ENCODE measurements around the gene KRT25.
"Not testable (repeated sequence)": the region's sequence is repeated elsewhere in the genome, so short reads cannot be mapped to it uniquely, and the experiment has no call there.

Gene KRT25

DNA sequence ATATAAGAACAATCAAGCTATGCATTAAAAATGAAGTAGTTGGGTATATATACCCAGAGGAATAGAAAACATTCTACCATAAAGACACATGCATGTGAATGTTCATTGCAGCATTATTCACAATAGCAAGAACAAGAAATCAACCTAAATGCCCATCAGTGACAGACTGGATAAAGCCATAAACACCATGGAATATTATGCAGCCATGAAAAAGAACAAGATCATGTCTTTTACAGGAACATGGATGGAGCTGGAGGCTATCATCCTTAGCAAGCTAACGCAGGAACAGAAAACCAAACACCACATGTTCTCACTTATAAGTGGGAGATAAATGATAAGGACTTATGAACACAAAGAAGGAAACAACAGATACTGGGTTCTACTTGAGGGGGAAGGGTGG, 6.5 kb downstream of the KRT25 start:
- not testable (repeated sequence) for H3K36me3 ChIP-seq (ENCODE audit: control insufficient read depth, insufficient read depth, low read length); H3K9ac ChIP-seq (ENCODE audit: low read length); H3K4me1 ChIP-seq (ENCODE audit: control insufficient read depth, insufficient read depth, low read length); H3K9me3 ChIP-seq (ENCODE audit: control insufficient read depth, low read length); H3K4me3 ChIP-seq (ENCODE audit: low read length)
- peaks cover 13% of the 10 kb centered on the region for H3K27me3 ChIP-seq (ENCODE audit: control insufficient read depth, insufficient read depth, low read length)

DNA sequence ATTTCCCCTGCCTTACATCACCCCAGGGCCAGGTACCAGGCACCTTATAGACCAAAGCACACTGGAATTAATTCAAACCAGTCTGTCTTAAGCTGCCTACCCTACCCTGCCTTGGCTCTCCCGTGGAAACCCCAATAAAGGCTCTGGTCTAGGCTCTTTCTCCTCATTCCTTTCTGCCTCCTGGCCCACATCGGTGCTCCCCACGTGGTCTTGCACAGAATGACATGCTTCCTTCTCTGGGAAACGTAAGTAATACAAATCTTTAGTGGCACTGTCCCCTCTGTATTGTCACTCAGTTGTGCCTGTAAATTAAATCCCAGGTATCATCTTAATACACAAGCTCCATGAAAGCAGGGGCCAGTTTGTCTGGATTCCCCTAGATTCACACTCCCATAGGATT, 16.6 kb downstream of the KRT25 start:
- Histone ChIP-seq H3K9me3 (ENCODE audit: control insufficient read depth, low read length) (no peaks in the 10 kb centered on the region), H3K4me3 (ENCODE audit: low read length) (no peak overlapping the region), H3K4me1 (ENCODE audit: control insufficient read depth, insufficient read depth, low read length) (no peaks in the 10 kb centered on the region), H3K9ac (ENCODE audit: low read length) (no peak overlapping the region), H3K36me3 (ENCODE audit: control insufficient read depth, insufficient read depth, low read length) (no peaks in the 10 kb centered on the region), H3K27me3 (ENCODE audit: control insufficient read depth, insufficient read depth, low read length) (peaks cover 7% of the 10 kb centered on the region)

- Histone ChIP-seq H3K4me3 (ENCODE audit: low read length) (no peak overlapping the region), H3K9me3 (ENCODE audit: control insufficient read depth, low read length) (no peaks in the 10 kb centered on the region), H3K4me1 (ENCODE audit: control insufficient read depth, insufficient read depth, low read length) (no peaks in the 10 kb centered on the region), H3K27me3 (ENCODE audit: control insufficient read depth, insufficient read depth, low read length) (peaks cover 4% of the 10 kb centered on the region), H3K36me3 (ENCODE audit: control insufficient read depth, insufficient read depth, low read length) (no peaks in the 10 kb centered on the region), H3K9ac (ENCODE audit: low read length) (no peak overlapping the region)
Observed at GRCh38 chr17:40735016-40735415, 20.1 kb downstream of the KRT25 start.

DNA sequence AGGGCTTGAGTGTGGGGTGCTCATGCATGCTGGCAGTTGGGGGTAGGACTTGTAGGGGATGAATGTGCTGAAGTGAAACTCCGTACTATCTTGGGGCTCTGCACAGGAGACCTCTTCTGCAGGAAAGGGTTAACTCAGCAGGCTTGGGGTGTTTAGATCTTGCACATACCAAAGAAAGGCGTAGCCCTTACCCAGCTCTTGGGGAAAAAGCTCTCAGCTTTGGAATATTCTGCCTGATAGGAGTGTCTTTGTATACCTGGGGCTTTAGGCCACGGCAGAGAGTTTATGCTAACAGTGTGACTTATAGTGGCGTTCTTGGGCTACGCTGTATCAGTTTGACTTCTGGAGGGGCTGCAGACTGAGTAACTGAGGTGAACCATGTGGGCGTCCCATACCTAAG, 21.1 kb downstream of the KRT25 start:
- H3K4me1 ChIP-seq (ENCODE audit: control insufficient read depth, insufficient read depth, low read length), result no peaks in the 10 kb centered on the region
- no peaks in the 10 kb centered on the region for H3K9me3 ChIP-seq (ENCODE audit: control insufficient read depth, low read length)
- no peaks in the 10 kb centered on the region for H3K36me3 ChIP-seq (ENCODE audit: control insufficient read depth, insufficient read depth, low read length)
- peaks cover 4% of the 10 kb centered on the region for H3K27me3 ChIP-seq (ENCODE audit: control insufficient read depth, insufficient read depth, low read length)
- H3K9ac ChIP-seq (ENCODE audit: low read length), result no peak overlapping the region
- H3K4me3 ChIP-seq (ENCODE audit: low read length), result no peak overlapping the region

DNA sequence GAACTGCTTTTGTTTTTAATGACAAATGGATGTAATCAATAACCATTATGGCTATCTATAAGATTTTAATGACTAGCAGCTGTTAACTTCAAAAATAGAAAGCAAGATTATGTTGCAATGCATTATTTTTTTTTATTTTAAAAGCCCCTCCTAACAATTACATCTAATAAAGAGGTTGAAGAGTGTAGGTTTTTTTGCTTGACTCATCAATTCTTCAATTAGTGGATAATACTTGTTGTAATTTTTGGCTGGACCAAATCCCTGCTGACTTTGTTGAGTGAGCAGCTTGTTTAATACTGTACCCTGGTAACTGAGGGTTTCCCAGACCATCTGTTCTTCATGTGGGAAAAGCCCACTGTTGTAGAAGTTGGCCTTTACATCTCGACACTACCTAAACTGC, 24.2 kb downstream of the KRT25 start:
- Histone ChIP-seq H3K27me3 (ENCODE audit: control insufficient read depth, insufficient read depth, low read length) (no peaks in the 10 kb centered on the region), H3K9me3 (ENCODE audit: control insufficient read depth, low read length) (no peaks in the 10 kb centered on the region), H3K4me3 (ENCODE audit: low read length) (no peak overlapping the region), H3K36me3 (ENCODE audit: control insufficient read depth, insufficient read depth, low read length) (no peaks in the 10 kb centered on the region), H3K9ac (ENCODE audit: low read length) (no peak overlapping the region), H3K4me1 (ENCODE audit: control insufficient read depth, insufficient read depth, low read length) (no peaks in the 10 kb centered on the region)

GRCh38 chr17:40727447-40728231, 27.5 kb downstream of the KRT25 start:
- Histone ChIP-seq H3K9ac (ENCODE audit: low read length) (no peak overlapping the region), H3K27me3 (ENCODE audit: control insufficient read depth, insufficient read depth, low read length) (peaks cover 5% of the 10 kb centered on the region), H3K9me3 (ENCODE audit: control insufficient read depth, low read length) (no peaks in the 10 kb centered on the region), H3K36me3 (ENCODE audit: control insufficient read depth, insufficient read depth, low read length) (no peaks in the 10 kb centered on the region), H3K4me3 (ENCODE audit: low read length) (no peak overlapping the region), H3K4me1 (ENCODE audit: control insufficient read depth, insufficient read depth, low read length) (no peaks in the 10 kb centered on the region)

DNA sequence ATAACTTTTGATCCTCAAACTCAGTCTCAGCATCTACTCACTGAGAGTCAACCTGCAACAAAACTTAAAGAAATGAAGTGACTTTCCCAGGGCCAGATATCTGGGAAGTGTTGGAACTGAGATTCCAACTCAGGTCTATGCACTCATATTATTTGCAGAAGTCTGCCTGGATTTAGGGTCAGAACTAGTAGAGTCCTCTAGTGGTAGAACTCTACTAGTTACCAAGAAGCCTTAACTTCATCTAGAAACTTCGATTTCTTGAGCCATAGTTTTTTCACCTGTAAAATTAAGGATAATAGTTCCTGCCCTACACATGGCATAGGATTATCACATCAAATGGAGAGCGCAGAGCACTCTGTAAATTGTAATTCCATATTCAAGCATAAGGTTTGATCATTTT, 28.2 kb downstream of the KRT25 start:
- Histone ChIP-seq H3K27me3 (ENCODE audit: control insufficient read depth, insufficient read depth, low read length) (peaks cover 5% of the 10 kb centered on the region), H3K4me3 (ENCODE audit: low read length) (no peak overlapping the region), H3K36me3 (ENCODE audit: control insufficient read depth, insufficient read depth, low read length) (no peaks in the 10 kb centered on the region), H3K9ac (ENCODE audit: low read length) (no peak overlapping the region), H3K4me1 (ENCODE audit: control insufficient read depth, insufficient read depth, low read length) (no peaks in the 10 kb centered on the region), H3K9me3 (ENCODE audit: control insufficient read depth, low read length) (no peaks in the 10 kb centered on the region)

GRCh38 chr17:40724656-40725055, 30.5 kb downstream of the KRT25 start:
- Histone ChIP-seq H3K9me3 (ENCODE audit: control insufficient read depth, low read length) (no peaks in the 10 kb centered on the region), H3K27me3 (ENCODE audit: control insufficient read depth, insufficient read depth, low read length) (peaks cover 5% of the 10 kb centered on the region), H3K4me1 (ENCODE audit: control insufficient read depth, insufficient read depth, low read length) (no peaks in the 10 kb centered on the region), H3K4me3 (ENCODE audit: low read length) (no peak overlapping the region), H3K36me3 (ENCODE audit: control insufficient read depth, insufficient read depth, low read length) (no peaks in the 10 kb centered on the region), H3K9ac (ENCODE audit: low read length) (no peak overlapping the region)

- H3K27me3 ChIP-seq (ENCODE audit: control insufficient read depth, insufficient read depth, low read length), result peaks cover 8% of the 10 kb centered on the region
- no peaks in the 10 kb centered on the region for H3K36me3 ChIP-seq (ENCODE audit: control insufficient read depth, insufficient read depth, low read length)
- H3K9ac ChIP-seq (ENCODE audit: low read length), result no peak overlapping the region
Observed at GRCh38 chr17:40722241-40722640, 32.9 kb downstream of the KRT25 start.

GRCh38 chr17:40720899-40721298, 34.2 kb downstream of the KRT25 start:
- no peaks in the 10 kb centered on the region for H3K4me1 ChIP-seq (ENCODE audit: control insufficient read depth, insufficient read depth, low read length)
- no peak overlapping the region for H3K9ac ChIP-seq (ENCODE audit: low read length)
- H3K36me3 ChIP-seq (ENCODE audit: control insufficient read depth, insufficient read depth, low read length), result no peaks in the 10 kb centered on the region
- no peak overlapping the region for H3K4me3 ChIP-seq (ENCODE audit: low read length)
- H3K27me3 ChIP-seq (ENCODE audit: control insufficient read depth, insufficient read depth, low read length), result peaks cover 8% of the 10 kb centered on the region
- no peaks in the 10 kb centered on the region for H3K9me3 ChIP-seq (ENCODE audit: control insufficient read depth, low read length)

More at GRCh38 chr17:40722241-40722640, 32.9 kb downstream of the KRT25 start:
- H3K9me3 ChIP-seq (ENCODE audit: control insufficient read depth, low read length), result no peaks in the 10 kb centered on the region
- no peaks in the 10 kb centered on the region for H3K4me1 ChIP-seq (ENCODE audit: control insufficient read depth, insufficient read depth, low read length)
- no peak overlapping the region for H3K4me3 ChIP-seq (ENCODE audit: low read length)

GRCh38 chr17:40718930-40719329, 36.2 kb downstream of the KRT25 start:
- Histone ChIP-seq H3K9ac (ENCODE audit: low read length) (no peak overlapping the region), H3K4me3 (ENCODE audit: low read length) (no peak overlapping the region), H3K27me3 (ENCODE audit: control insufficient read depth, insufficient read depth, low read length) (peaks cover 8% of the 10 kb centered on the region), H3K36me3 (ENCODE audit: control insufficient read depth, insufficient read depth, low read length) (no peaks in the 10 kb centered on the region), H3K4me1 (ENCODE audit: control insufficient read depth, insufficient read depth, low read length) (no peaks in the 10 kb centered on the region), H3K9me3 (ENCODE audit: control insufficient read depth, low read length) (no peaks in the 10 kb centered on the region)

DNA sequence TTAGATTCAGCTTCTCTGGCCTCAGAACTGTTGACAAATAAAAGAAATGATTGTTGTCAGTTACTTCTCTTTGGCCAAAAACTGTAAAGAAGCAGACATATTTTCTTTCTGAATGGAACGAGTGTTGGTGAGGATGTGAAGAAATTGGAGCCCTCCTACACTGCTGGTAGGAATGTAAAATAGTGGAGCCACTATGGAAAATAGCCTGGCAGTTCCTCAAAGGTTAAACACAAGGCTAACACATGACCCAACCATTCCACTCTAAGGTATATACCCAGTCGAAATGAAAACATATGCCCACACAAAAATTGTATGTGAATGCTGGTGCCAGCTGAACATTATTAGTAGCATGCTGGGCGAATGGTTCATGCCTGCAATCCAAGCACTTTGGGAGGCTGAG, 37.4 kb downstream of the KRT25 start:
- Histone ChIP-seq H3K36me3 (ENCODE audit: control insufficient read depth, insufficient read depth, low read length) (no peaks in the 10 kb centered on the region), H3K27me3 (ENCODE audit: control insufficient read depth, insufficient read depth, low read length) (peaks cover 3% of the 10 kb centered on the region), H3K9ac (ENCODE audit: low read length) (no peak overlapping the region), H3K4me1 (ENCODE audit: control insufficient read depth, insufficient read depth, low read length) (no peaks in the 10 kb centered on the region), H3K4me3 (ENCODE audit: low read length) (no peak overlapping the region), H3K9me3 (ENCODE audit: control insufficient read depth, low read length) (no peaks in the 10 kb centered on the region)

DNA sequence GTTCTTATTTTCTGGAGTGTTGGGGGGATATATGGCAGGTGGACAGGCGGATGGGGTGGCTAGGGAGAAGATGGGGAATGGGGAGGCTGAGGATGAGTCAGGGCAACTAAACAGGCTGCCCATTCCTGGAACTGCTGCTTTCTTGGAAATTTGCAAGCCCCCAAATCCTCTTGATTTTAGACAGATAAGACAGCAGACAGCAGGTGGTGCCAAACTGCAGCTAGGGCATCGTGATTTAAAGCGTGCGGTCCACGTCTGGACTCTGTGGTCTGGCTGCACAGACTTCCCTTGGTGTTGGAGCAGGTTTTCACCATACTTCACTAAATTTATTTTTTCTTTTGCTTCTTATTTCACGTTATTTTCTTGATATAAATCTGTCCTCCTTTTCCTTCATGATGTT, 40.7 kb downstream of the KRT25 start:
- no peaks in the 10 kb centered on the region for H3K9me3 ChIP-seq (ENCODE audit: control insufficient read depth, low read length)
- H3K27me3 ChIP-seq (ENCODE audit: control insufficient read depth, insufficient read depth, low read length), result peaks cover 3% of the 10 kb centered on the region

More for the DNA sequence above, 40.7 kb downstream of the KRT25 start:
- Histone ChIP-seq H3K4me1 (ENCODE audit: control insufficient read depth, insufficient read depth, low read length) (no peaks in the 10 kb centered on the region), H3K9ac (ENCODE audit: low read length) (no peak overlapping the region), H3K36me3 (ENCODE audit: control insufficient read depth, insufficient read depth, low read length) (no peaks in the 10 kb centered on the region), H3K4me3 (ENCODE audit: low read length) (no peak overlapping the region)

Data from mucosa of stomach (tissue), 1 donor.